GM12874 (cell line): ENCODE data around the gene RINL.

Experiments
- TF ChIP-seq, protein P1 (sequence below): IDR thresholded peaks from 2 replicates; pipeline ENCODE4 v1.5.1; 2011; ENCODE audit warnings: low read depth, mild to moderate bottlenecking, control low read depth, low read length, moderate library complexity; ENCODE audit not compliant: insufficient read depth

The RINL gene

DNA sequence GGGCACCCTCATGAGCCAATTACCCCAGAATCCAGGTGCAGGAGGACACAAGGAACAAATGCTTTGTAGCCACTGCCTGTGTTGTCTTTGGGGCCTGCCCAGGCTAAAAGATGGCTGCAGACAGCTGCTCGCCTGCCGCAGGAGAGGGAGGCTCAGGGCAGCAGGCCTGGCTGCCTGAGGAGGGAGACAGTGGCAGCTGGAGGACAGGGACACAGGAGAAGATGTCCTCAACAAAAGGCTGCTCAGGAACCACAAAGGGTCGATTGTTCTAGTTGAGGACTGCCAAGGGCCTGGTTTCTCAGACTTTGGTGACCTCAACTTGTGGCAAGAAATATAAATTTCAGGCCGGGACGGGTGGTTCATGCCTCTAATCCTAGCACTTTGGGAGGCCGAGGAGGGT is 13.7 kb upstream of the RINL start:
- TF ChIP-seq, protein P1, sequence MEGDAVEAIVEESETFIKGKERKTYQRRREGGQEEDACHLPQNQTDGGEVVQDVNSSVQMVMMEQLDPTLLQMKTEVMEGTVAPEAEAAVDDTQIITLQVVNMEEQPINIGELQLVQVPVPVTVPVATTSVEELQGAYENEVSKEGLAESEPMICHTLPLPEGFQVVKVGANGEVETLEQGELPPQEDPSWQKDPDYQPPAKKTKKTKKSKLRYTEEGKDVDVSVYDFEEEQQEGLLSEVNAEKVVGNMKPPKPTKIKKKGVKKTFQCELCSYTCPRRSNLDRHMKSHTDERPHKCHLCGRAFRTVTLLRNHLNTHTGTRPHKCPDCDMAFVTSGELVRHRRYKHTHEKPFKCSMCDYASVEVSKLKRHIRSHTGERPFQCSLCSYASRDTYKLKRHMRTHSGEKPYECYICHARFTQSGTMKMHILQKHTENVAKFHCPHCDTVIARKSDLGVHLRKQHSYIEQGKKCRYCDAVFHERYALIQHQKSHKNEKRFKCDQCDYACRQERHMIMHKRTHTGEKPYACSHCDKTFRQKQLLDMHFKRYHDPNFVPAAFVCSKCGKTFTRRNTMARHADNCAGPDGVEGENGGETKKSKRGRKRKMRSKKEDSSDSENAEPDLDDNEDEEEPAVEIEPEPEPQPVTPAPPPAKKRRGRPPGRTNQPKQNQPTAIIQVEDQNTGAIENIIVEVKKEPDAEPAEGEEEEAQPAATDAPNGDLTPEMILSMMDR = no peak

DNA sequence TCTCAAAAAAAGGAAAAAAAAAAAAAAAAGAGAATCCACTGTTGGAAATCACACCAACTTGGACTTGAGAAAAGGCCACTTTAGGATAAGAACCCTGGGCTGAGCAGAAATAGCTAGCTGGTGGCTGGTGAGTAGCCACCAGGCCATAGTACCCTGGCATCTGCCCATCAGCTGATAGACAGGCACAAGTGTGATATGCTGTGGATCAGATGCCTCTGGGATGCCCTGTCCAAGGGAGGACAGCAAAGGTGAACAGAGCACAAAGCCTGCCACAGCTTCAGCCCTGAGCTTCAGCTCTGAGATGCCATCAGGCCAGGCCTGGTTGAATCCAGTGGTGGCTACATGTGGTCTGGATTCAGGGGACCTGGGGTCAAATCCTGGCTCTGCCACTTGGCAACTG is 12.6 kb upstream of the RINL start:
- TF ChIP-seq, protein P1 = no peak

DNA sequence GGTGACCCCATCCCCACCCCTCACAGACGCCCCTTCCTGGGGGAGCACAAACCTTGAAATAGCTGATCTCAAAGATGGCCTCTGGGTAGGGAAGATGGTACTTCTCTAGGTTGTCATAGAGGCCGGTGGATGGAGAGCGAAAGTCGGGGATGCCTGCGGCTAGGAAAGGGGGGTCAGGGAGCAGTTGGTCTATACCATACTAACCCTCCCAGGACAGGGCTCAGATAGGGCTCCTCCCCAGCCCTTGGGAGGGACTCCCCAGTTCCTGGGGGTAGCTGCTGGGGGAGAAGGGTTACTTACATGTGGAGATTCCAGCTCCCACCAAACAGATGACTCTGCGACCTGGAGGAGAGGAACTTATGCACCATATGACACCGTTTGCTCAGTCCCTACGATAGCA is 11.7 kb upstream of the RINL start:
- TF ChIP-seq, protein P1 = no peak

DNA sequence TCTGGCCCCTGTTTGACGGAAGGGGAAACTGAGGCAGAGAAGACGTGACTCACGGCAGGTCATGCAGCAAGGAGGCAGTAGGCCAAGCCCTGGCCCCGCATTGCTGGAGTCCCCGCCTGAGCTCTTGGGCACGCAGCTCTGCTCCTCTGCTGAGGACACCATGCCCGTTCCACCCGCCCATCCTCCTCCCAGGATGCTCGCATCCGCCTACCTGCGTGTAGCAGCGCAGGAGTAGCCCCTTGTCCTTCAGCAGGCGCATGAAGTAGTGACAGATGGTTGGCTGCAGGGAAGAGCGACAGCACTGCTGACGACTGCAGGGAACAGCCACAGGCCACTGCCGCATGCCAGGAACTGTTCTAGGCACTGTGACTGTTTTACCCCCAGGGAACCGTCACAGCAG is 10.8 kb upstream of the RINL start:
- TF ChIP-seq, protein P1 = no peak

DNA sequence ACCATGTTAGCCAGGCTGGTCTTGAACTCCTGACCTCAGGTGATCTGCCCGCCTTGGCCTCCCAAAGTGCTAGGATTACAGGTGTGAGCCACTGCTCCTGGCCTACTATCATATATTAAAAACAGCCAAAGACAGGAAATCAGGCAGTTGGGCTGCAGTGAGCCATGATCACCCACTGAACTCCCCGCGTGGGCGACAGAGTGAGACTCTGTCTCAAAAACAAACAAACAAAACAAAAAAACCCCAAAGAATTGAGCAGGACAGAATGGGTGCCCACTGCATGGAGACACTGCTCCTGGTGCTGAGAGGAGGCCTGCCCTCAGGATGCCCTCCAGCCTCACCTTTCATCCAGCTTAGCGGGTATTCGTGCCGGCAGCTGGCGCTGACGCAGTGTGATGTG is 5.2 kb upstream of the RINL start:
- TF ChIP-seq, protein P1 = no peak

DNA sequence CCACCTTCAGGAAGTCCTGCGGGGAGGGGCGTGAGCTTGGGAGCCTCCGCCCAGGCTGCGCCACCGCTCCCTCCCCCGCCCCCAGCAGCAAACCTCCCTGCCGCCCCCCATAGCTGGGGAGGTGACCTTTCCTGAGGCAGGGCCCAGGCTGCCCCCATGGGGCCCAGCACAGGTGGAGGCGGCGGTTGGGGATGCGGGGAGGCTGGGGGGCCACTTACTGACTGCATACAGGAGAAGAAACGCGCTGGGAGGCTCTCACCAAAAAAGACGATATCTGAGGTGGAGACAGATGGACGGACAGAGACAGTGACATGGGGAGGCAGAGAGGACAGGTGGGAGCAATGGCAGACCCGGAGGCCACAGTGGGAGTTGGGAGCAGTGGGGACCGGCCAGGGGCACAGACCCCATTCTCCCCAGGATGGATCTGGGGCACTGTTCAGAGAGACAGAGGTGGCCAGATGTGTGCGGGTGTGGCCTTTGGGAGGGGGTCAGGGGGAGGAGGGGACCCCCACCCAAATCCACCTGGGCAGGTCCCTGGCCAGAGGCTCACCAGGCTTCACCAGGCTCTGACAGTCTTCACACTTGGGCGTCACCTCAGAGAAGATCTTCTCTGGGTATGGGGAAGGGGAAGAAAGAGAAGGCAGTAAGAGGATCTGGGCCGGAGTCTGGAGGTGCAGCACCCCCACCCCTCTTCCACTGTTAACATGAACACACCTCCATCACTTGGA is 3.0 kb upstream of the RINL start:
- TF ChIP-seq, protein P1 = no peak

DNA sequence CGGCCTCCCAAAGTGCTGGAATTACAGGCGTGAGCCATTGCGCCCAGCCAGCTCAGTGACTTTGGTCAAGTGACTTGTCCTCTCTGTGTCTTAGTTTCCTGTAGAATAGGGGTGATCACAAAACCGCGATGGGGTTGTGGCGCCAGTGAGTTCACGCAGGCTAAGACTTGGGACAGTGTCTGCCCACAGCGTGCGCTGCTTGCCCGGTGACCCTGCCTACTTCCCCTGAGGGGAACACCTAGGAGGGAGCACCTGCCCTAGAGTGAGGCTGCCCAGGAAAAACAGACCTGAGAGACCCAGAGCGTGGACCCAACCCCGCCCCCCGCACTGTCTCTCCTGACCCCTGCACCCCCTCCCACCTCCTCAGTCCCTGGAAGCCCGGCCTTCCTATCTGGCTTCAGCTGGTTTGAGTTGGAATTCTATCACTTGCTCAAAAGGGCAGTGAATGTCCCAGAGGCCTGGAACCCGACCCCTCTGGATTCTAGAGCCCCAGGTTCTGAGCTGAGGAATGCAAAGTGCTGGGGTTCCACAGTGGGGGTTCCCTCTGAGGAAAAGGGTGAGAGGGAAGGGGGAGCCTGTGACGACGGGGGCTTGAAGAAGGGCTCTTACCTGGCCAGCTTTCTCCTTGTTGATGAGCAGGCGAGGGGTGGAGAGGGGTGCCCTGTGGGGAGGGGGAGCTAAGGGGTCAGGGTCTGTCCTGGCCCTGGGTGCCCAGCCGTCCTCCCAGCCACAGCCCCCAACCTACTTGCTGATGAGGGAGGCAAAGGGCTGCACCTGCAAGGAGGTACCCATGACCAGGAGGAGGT is 2.2 kb upstream of the RINL start:
- TF ChIP-seq, protein P1 = no peak
